ENCODE measurements around the gene PCDHGA9.
A peak's percentile ranks its signal among the peaks of the same experiment; 100 is the strongest.
"Not testable (repeated sequence)": the region's sequence is repeated elsewhere in the genome, so short reads cannot be mapped to it uniquely, and the experiment has no call there.

The PCDHGA9 gene

GRCh38 chr5:141402553-141403243 is at the start of gene PCDHGA9:
PCDHGA9 (plus strand) TSS chr5:141402778; CDS start chr5:141402953, 175 bp downstream.
- peak in 1 of 2 donors; percentile 31 for DNase-seq

GRCh38 chr5:141354900-141355469 is 47.6 kb upstream of the PCDHGA9 start, which contains the start of gene PCDHGA4:
PCDHGA4 (plus strand) TSS chr5:141355021; CDS start chr5:141355108, 87 bp downstream.
- DNase-seq, result peak in 1 of 2 donors; percentile 19

GRCh38 chr5:141355641-141356040 is 46.9 kb upstream of the PCDHGA9 start:
- DNase-seq, result no peak

GRCh38 chr5:141356133-141356532 is 46.4 kb upstream of the PCDHGA9 start:
- no peak for DNase-seq

- no peak for DNase-seq
These were observed 45.6 kb upstream of the PCDHGA9 start for GRCh38 chr5:141356950-141357349.

GRCh38 chr5:141359790-141360426 is 42.7 kb upstream of the PCDHGA9 start, which contains the start of gene PCDHGB2:
PCDHGB2 (plus strand) TSS chr5:141359994; CDS start chr5:141360136, 142 bp downstream.
- DNase-seq, result peak in 1 of 2 donors; percentile 51

GRCh38 chr5:141360685-141361084 is 41.9 kb upstream of the PCDHGA9 start:
- DNase-seq, result no peak

GRCh38 chr5:141362719-141363118 is 39.9 kb upstream of the PCDHGA9 start:
- no peak for DNase-seq

- no peak for DNase-seq
These were observed 38.5 kb upstream of the PCDHGA9 start, which contains the start of gene PCDHGA5 for GRCh38 chr5:141363952-141364660. PCDHGA5 (plus strand) TSS chr5:141364162; CDS start chr5:141364331, 169 bp downstream.

GRCh38 chr5:141366016-141366896 is 36.3 kb upstream of the PCDHGA9 start:
- DNase-seq, result no peak

- peak in 1 of 2 donors; percentile 54 for DNase-seq
These were observed 32.4 kb upstream of the PCDHGA9 start, which contains the start of gene PCDHGB3 for GRCh38 chr5:141369994-141370848. PCDHGB3 (plus strand) TSS chr5:141370242; CDS start chr5:141370395, 153 bp downstream.

GRCh38 chr5:141371572-141372475 is 30.8 kb upstream of the PCDHGA9 start:
- no peak for DNase-seq

GRCh38 chr5:141373673-141374317 is 28.8 kb upstream of the PCDHGA9 start, which contains the start of gene PCDHGA6:
PCDHGA6 (plus strand) TSS chr5:141373891; CDS start chr5:141374084, 193 bp downstream.
- DNase-seq, result peak in 1 of 2 donors; percentile 21

- DNase-seq, result no peak
These were observed 28.0 kb upstream of the PCDHGA9 start for GRCh38 chr5:141374627-141375026.

- DNase-seq, result not testable (repeated sequence)
These were observed 27.0 kb upstream of the PCDHGA9 start for GRCh38 chr5:141375444-141376155.

GRCh38 chr5:141382469-141383294 is 19.9 kb upstream of the PCDHGA9 start, which contains the start of gene PCDHGA7:
PCDHGA7 (plus strand) TSS chr5:141382742; CDS start chr5:141382900, 158 bp downstream.
- no peak for DNase-seq

- DNase-seq, result no peak
These were observed 19.2 kb upstream of the PCDHGA9 start for GRCh38 chr5:141383345-141383744.
